ENCODE data around the gene JAZF1. TPM values are rescaled to one million over a fixed set of nuclear protein-coding genes. Genes with fewer than 3 reads are reported as not detected.

Gene JAZF1
- total RNA-seq, 1 experiment from 2014 or later = 3.4 TPM

DNA sequence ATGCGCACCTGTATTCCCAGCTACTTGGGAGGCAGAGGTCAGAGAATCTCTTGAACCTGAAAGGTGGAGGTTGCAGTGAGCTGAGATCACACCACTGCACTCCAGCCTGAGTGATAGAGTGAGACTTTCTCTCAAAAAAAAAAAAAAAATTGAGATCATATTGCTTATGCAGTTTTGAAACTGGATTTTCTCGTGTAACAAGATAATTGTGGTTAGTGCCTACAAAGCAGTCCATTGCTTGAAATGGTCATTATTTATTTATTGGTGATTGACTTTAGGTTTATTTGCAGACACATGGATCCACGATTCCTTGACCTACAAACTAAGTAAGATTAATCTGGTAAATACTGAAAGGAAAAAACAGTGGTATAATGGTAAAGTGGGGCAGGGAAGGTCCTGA lies 290.8 kb downstream of the JAZF1 start:
- CTCF ChIA-PET = no interaction called here
- BruUV-seq (replicated peaks) = no TSS peak
- Histone ChIP-seq H3K9me2 (ENCODE audit: insufficient read depth) (0 out of 2 replicates have a peak, but pooled peaks cover 3% of the 10 kb centered on the region), H3K36me3 (ENCODE audit: control insufficient read depth in 1 of 2, insufficient read depth in 2 of 2, low read length in 2 of 2) (no peaks in the 10 kb centered on the region), H3K27ac (ENCODE audit: low read depth, low read length) (no peak overlapping the region), H3K4me3 (replicated peaks in 1 of 2; ENCODE audit: low read depth in 1 of 2, low read length in 2 of 2) (no peak overlapping the region), H3K4me1 (ENCODE audit: control insufficient read depth in 1 of 2, insufficient read depth in 2 of 2, low read length in 2 of 2) (no peaks in the 10 kb centered on the region), H3K9me3 (ENCODE audit: control insufficient read depth in 1 of 2, insufficient read depth in 1 of 2, low read depth in 1 of 2, low read length in 2 of 2) (no peaks in the 10 kb centered on the region), H3K9ac (ENCODE audit: low read length) (no peak overlapping the region), H2AFZ (ENCODE audit: low read depth, low read length, poor library complexity, severe bottlenecking) (no peak overlapping the region), H3K27me3 (ENCODE audit: insufficient read depth, low read length) (no peaks in the 10 kb centered on the region), H3K79me2 (ENCODE audit: insufficient read depth, low read length) (no peaks in the 10 kb centered on the region), H4K20me1 (ENCODE audit: insufficient read depth) (no peaks in the 10 kb centered on the region), H3K4me2 (ENCODE audit: low read length) (no peak overlapping the region)
- POLR2A ChIA-PET = no interaction called here
- DNase-seq (ENCODE audit: low read depth, low spot score) (no peak), ATAC-seq (no peak)
- intact Hi-C loops (cut with micrococcal nuclease) = no loop called here
- RAD21 ChIA-PET (ENCODE audit: low non-redundant PET in 1 of 2, low total read pairs in 2 of 2, uncharacterized antibody in 2 of 2, unreplicated experiment in 2 of 2) = no interaction called here
- TF ChIP-seq EZH2 (IDR thresholded peaks at IDR 0.05) (no peak), SRF (IDR thresholded peaks at IDR 0.05; ENCODE audit: low read depth) (no peak), POLR2A (IDR thresholded peaks at IDR 0.05; ENCODE audit: borderline replicate concordance, extremely low read depth, insufficient read depth, insufficient read length) (no peak), POLR2AphosphoS5 (IDR thresholded peaks at IDR 0.05; ENCODE audit: low read depth, low read length) (no peak), CTCF (IDR thresholded peaks at IDR 0.05 in 2 of 3, conservative IDR thresholded peaks at IDR 0.05 in 1 of 3; ENCODE audit: borderline replicate concordance in 1 of 3, insufficient read depth in 1 of 3, low read depth in 2 of 3, low read length in 2 of 3) (no peak), CEBPB (IDR thresholded peaks at IDR 0.05; ENCODE audit: low read depth) (no peak), YY1 (IDR thresholded peaks at IDR 0.05; ENCODE audit: extremely low read depth, insufficient replicate concordance, low read depth, low read length) (no peak), ZNF274 (IDR thresholded peaks at IDR 0.05; ENCODE audit: low read depth, low read length) (no peak), RAD21 (IDR thresholded peaks at IDR 0.05; ENCODE audit: low read depth) (no peak), CBX3 (IDR thresholded peaks at IDR 0.05; ENCODE audit: low read depth) (no peak), JUND (IDR thresholded peaks at IDR 0.05) (no peak)
- TF ChIP-seq, protein P1, sequence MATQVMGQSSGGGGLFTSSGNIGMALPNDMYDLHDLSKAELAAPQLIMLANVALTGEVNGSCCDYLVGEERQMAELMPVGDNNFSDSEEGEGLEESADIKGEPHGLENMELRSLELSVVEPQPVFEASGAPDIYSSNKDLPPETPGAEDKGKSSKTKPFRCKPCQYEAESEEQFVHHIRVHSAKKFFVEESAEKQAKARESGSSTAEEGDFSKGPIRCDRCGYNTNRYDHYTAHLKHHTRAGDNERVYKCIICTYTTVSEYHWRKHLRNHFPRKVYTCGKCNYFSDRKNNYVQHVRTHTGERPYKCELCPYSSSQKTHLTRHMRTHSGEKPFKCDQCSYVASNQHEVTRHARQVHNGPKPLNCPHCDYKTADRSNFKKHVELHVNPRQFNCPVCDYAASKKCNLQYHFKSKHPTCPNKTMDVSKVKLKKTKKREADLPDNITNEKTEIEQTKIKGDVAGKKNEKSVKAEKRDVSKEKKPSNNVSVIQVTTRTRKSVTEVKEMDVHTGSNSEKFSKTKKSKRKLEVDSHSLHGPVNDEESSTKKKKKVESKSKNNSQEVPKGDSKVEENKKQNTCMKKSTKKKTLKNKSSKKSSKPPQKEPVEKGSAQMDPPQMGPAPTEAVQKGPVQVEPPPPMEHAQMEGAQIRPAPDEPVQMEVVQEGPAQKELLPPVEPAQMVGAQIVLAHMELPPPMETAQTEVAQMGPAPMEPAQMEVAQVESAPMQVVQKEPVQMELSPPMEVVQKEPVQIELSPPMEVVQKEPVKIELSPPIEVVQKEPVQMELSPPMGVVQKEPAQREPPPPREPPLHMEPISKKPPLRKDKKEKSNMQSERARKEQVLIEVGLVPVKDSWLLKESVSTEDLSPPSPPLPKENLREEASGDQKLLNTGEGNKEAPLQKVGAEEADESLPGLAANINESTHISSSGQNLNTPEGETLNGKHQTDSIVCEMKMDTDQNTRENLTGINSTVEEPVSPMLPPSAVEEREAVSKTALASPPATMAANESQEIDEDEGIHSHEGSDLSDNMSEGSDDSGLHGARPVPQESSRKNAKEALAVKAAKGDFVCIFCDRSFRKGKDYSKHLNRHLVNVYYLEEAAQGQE (IDR thresholded peaks at IDR 0.05; ENCODE audit: low read depth) = no peak
- TF ChIP-seq, protein P2, sequence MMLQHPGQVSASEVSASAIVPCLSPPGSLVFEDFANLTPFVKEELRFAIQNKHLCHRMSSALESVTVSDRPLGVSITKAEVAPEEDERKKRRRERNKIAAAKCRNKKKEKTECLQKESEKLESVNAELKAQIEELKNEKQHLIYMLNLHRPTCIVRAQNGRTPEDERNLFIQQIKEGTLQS (IDR thresholded peaks at IDR 0.05) = no peak
